HG03521 (cell line): ENCODE measurements around the gene GPRASP1.

Experiments
- ATAC-seq: cut with Tn5 transposase; IDR thresholded peaks from one replicate; pipeline ENCODE4 v1.9.1; 2021; ENCODE audit warnings: mild to moderate bottlenecking, moderate library complexity; ENCODE audit not compliant: unreplicated experiment

The GPRASP1 gene

GRCh38 chrX:102696306-102696705 lies 45.0 kb downstream of the GPRASP1 start:
- ATAC-seq: no peak

- ATAC-seq: no peak
Observed at GRCh38 chrX:102697494-102697893, 46.2 kb downstream of the GPRASP1 start.
